Kidney capillary endothelial cell (primary cell): ENCODE measurements around the gene PLEKHO2.

Source experiments
- DNase-seq: peaks from one replicate; pipeline ENCODE4 v3.0.0-alpha.2; 2018; ENCODE audit warnings: low spot score

The PLEKHO2 gene

GRCh38 chr15:64857421-64857820, 15.7 kb downstream of the PLEKHO2 start:
- no peak for DNase-seq

GRCh38 chr15:64858021-64858575, 16.4 kb downstream of the PLEKHO2 start:
- no peak for DNase-seq

- DNase-seq, result no peak
Measured at GRCh38 chr15:64859226-64859625, 17.5 kb downstream of the PLEKHO2 start.

- no peak for DNase-seq
Measured at GRCh38 chr15:64861331-64861730, 19.6 kb downstream of the PLEKHO2 start.

GRCh38 chr15:64861960-64862359, 20.2 kb downstream of the PLEKHO2 start:
- DNase-seq, result no peak

GRCh38 chr15:64862408-64862807, 20.7 kb downstream of the PLEKHO2 start:
- DNase-seq, result no peak

- no peak for DNase-seq
Measured at GRCh38 chr15:64864068-64864467, 22.4 kb downstream of the PLEKHO2 start.

- no peak for DNase-seq
Measured at GRCh38 chr15:64865126-64865997, 23.6 kb downstream of the PLEKHO2 start.

GRCh38 chr15:64865998-64866520, 24.3 kb downstream of the PLEKHO2 start:
- no peak for DNase-seq

- no peak for DNase-seq
Measured at GRCh38 chr15:64869501-64869900, 27.8 kb downstream of the PLEKHO2 start.

GRCh38 chr15:64870353-64870752, 28.6 kb downstream of the PLEKHO2 start:
- DNase-seq, result no peak

- no peak for DNase-seq
Measured at GRCh38 chr15:64875641-64876223, 34.0 kb downstream of the PLEKHO2 start.

- DNase-seq, result peak; percentile 57
Measured at GRCh38 chr15:64877435-64877834, 35.7 kb downstream of the PLEKHO2 start.

GRCh38 chr15:64878705-64879104, 37.0 kb downstream of the PLEKHO2 start:
- DNase-seq, result peak; percentile 61

- DNase-seq, result no peak
Measured at GRCh38 chr15:64883100-64883581, 41.4 kb downstream of the PLEKHO2 start.

GRCh38 chr15:64883997-64884511, 42.3 kb downstream of the PLEKHO2 start:
- peak; percentile 88 for DNase-seq

GRCh38 chr15:64884679-64885078, 43.0 kb downstream of the PLEKHO2 start:
- no peak for DNase-seq

GRCh38 chr15:64888336-64888735, 46.6 kb downstream of the PLEKHO2 start:
- DNase-seq, result no peak

- DNase-seq, result no peak
Measured at GRCh38 chr15:64891561-64891960, 49.8 kb downstream of the PLEKHO2 start.

- no peak for DNase-seq
Measured at GRCh38 chr15:64892847-64893403, 51.2 kb downstream of the PLEKHO2 start.

GRCh38 chr15:64893481-64894394, 52.0 kb downstream of the PLEKHO2 start:
- peak; percentile 98 for DNase-seq
